C4-2B (cell line): ENCODE measurements around the gene TMEM123.

Experiments
- ZFX ChIP-seq: fragments of 450-650 bp; IDR thresholded peaks from 2 replicates; pipeline ENCODE4 v1.6.1; 2017
- TF ChIP-seq, protein P1 (sequence below): fragments of 450-650 bp; conservative IDR thresholded peaks from 2 replicates; pipeline ENCODE4 v1.5.1; 2017; ENCODE audit warnings: mild to moderate bottlenecking

DNA sequence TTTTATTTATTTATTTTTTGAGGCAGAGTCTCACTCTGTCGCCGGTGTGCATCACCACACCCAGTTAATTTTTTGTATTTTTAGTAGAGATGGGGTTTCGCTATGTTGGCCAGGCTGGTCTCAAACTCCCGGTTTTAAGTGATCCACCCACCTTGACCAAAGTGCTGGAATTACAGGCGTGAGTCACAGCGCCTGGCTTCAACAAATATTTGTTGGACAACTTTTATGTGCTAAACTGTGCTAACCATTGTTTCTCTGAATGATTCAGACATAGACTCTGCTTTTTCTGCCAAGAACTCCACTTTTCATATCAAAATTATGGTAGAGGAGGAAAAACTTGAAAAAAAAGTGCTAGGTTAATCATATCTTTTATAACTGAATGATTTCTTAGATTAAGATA is 41.7 kb upstream of the TMEM123 start:
- TF ChIP-seq, protein P1, sequence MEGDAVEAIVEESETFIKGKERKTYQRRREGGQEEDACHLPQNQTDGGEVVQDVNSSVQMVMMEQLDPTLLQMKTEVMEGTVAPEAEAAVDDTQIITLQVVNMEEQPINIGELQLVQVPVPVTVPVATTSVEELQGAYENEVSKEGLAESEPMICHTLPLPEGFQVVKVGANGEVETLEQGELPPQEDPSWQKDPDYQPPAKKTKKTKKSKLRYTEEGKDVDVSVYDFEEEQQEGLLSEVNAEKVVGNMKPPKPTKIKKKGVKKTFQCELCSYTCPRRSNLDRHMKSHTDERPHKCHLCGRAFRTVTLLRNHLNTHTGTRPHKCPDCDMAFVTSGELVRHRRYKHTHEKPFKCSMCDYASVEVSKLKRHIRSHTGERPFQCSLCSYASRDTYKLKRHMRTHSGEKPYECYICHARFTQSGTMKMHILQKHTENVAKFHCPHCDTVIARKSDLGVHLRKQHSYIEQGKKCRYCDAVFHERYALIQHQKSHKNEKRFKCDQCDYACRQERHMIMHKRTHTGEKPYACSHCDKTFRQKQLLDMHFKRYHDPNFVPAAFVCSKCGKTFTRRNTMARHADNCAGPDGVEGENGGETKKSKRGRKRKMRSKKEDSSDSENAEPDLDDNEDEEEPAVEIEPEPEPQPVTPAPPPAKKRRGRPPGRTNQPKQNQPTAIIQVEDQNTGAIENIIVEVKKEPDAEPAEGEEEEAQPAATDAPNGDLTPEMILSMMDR, result no peak
- TF ChIP-seq ZFX, result no peak
